Colonic mucosa (tissue), 4 donors: ENCODE results near the gene RAPGEF1. TPM values are rescaled to one million over a fixed set of nuclear protein-coding genes. Genes with fewer than 3 reads are reported as not detected.
A peak's percentile ranks its signal among the peaks of the same experiment; 100 is the strongest.
"Not testable (repeated sequence)": the region's sequence is repeated elsewhere in the genome, so short reads cannot be mapped to it uniquely, and the experiment has no call there.

Experiments used
- DNase-seq: peaks from one replicate; pipeline ENCODE4 v3.0.0-alpha.2; 2020
- H3K27ac ChIP-seq: fragments of 200-600 bp; one replicate; pipeline ENCODE4 v1.8.0; 2021
- H3K27me3 ChIP-seq: fragments of 200-600 bp; one replicate; pipeline ENCODE4 v1.8.0; 2021
- H3K36me3 ChIP-seq: fragments of 200-600 bp; one replicate; pipeline ENCODE4 v1.8.0; 2021
- H3K4me1 ChIP-seq: fragments of 200-600 bp; one replicate; pipeline ENCODE4 v1.8.0; 2021; ENCODE audit warnings: mild to moderate bottlenecking
- H3K4me3 ChIP-seq: fragments of 200-600 bp; one replicate; pipeline ENCODE4 v1.8.0; 2021
- H3K9ac ChIP-seq, 2 donors: one replicate each; pipeline ENCODE4 v1.7.0; 2013; ENCODE audit warnings: control low read depth in 2 of 2, low read depth in 2 of 2, low read length in 2 of 2
- H3K9me3 ChIP-seq: fragments of 200-600 bp; one replicate; pipeline ENCODE4 v1.8.0; 2021
- CTCF ChIP-seq: fragments of 200-600 bp; IDR thresholded peaks from one replicate; pipeline ENCODE4 v1.8.0; 2022; ENCODE audit warnings: antibody characterized with exemption, mild to moderate bottlenecking
- intact Hi-C: fragments of 100-400 bp; cut with DNase I; formaldehyde crosslinking; loops from one replicate; pipeline ENCODE4 v1.14.1; 2022
- total RNA-seq, 2 donors: library from RNA; stranded (reverse); fragmentation: NEBNext Ultra II Directional in 1 of 2; extraction: Animal tissue kit (Norgen Biotek cat#: 25700) in 1 of 2; gene quantifications; one replicate each; pipeline ENCODE4 v1.2.1, GENCODE V29; 2021
- donor health status: healthy.
- donor health status: DM: no; HTN: no; CAD: no.
- donor health status: DM: no; HTN: no; CAD: no.

The RAPGEF1 gene
- total RNA-seq, 2 donors from 2014 or later, result 47.2 to 58.6 TPM

GRCh38 chr9:131709771-131710431 is 30.0 kb downstream of the RAPGEF1 start:
- Histone ChIP-seq H3K27me3 (no peaks in the 10 kb centered on the region), H3K4me1 (peaks cover 12% of the 10 kb centered on the region), H3K9ac (peak overlapping the region in 1 of 2 donors; percentile 21), H3K9me3 (no peaks in the 10 kb centered on the region), H3K27ac (peak overlapping the region; percentile 8), H3K36me3 (no peaks in the 10 kb centered on the region), H3K4me3 (no peak overlapping the region)
- TF ChIP-seq CTCF, result no peak
- intact Hi-C loops, result no loop called here
- no peak for DNase-seq

- H3K9me3 ChIP-seq, intact Hi-C loops, H3K27me3 ChIP-seq, DNase-seq, H3K4me3 ChIP-seq, H3K36me3 ChIP-seq: not testable (repeated sequence)
- Histone ChIP-seq H3K4me1 (peaks cover 19% of the 10 kb centered on the region), H3K9ac (peak overlapping the region in 1 of 2 donors; percentile 21), H3K27ac (peak overlapping the region; percentile 8)
Measured at GRCh38 chr9:131709010-131709770, 30.7 kb downstream of the RAPGEF1 start.

- H3K4me1 ChIP-seq, result peaks cover 27% of the 10 kb centered on the region
Measured at GRCh38 chr9:131708226-131709002, 31.5 kb downstream of the RAPGEF1 start.

GRCh38 chr9:131707733-131708157 is 32.1 kb downstream of the RAPGEF1 start:
- DNase-seq, result no peak
- H3K9me3 ChIP-seq, result no peaks in the 10 kb centered on the region
- H3K4me1 ChIP-seq, result peaks cover 27% of the 10 kb centered on the region
- H3K27ac ChIP-seq, result peak overlapping the region; percentile 26
- H3K4me3 ChIP-seq, result no peak overlapping the region
- no peaks in the 10 kb centered on the region for H3K36me3 ChIP-seq
- peak overlapping the region in 1 of 2 donors; percentile 3 for H3K9ac ChIP-seq
- intact Hi-C loops, result no loop called here
- H3K27me3 ChIP-seq, result no peaks in the 10 kb centered on the region
- TF ChIP-seq CTCF, result no peak

More at GRCh38 chr9:131708226-131709002, 31.5 kb downstream of the RAPGEF1 start:
- Histone ChIP-seq H3K9me3 (no peaks in the 10 kb centered on the region), H3K27ac (peak overlapping the region; percentile 26), H3K4me3 (no peak overlapping the region), H3K27me3 (no peaks in the 10 kb centered on the region), H3K36me3 (no peaks in the 10 kb centered on the region), H3K9ac (peak overlapping the region in 1 of 2 donors; percentile 3)
- intact Hi-C loops, result no loop called here
- DNase-seq, result no peak
- no peak for TF ChIP-seq CTCF

- Histone ChIP-seq H3K27me3 (no peaks in the 10 kb centered on the region), H3K36me3 (no peaks in the 10 kb centered on the region), H3K4me1 (peaks cover 27% of the 10 kb centered on the region), H3K4me3 (no peak overlapping the region), H3K27ac (peak overlapping the region; percentile 30), H3K9me3 (no peaks in the 10 kb centered on the region), H3K9ac (no peak overlapping the region)
- no peak for TF ChIP-seq CTCF
- no peak for DNase-seq
- intact Hi-C loops, result no loop called here
Measured at GRCh38 chr9:131707050-131707449, 32.8 kb downstream of the RAPGEF1 start.
